ENCODE data around the gene EPHA1.

The EPHA1 gene

DNA sequence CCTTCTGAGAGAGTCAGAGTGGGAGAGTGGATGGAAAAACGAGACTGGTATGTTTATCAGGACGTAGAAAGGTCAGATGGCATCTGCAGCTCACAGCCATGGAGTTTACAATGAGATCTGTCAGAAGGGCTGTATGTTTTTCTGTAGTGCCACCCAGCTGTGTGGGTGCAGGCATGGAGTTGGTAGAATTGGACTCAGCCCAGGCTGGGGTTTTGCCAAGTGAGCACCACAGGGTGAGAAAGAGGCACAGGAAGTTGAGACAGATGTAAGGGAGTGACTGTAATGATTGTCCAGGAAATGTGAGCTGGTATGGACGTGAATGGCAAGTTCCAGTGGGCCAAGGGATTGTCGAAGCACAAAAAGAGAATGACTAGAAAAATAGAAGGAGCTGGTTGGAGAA is 36.6 kb downstream of the EPHA1 start:
- DNase-seq (ENCODE audit: low read depth in 2 of 2) = peak; percentile 34 to 38

DNA sequence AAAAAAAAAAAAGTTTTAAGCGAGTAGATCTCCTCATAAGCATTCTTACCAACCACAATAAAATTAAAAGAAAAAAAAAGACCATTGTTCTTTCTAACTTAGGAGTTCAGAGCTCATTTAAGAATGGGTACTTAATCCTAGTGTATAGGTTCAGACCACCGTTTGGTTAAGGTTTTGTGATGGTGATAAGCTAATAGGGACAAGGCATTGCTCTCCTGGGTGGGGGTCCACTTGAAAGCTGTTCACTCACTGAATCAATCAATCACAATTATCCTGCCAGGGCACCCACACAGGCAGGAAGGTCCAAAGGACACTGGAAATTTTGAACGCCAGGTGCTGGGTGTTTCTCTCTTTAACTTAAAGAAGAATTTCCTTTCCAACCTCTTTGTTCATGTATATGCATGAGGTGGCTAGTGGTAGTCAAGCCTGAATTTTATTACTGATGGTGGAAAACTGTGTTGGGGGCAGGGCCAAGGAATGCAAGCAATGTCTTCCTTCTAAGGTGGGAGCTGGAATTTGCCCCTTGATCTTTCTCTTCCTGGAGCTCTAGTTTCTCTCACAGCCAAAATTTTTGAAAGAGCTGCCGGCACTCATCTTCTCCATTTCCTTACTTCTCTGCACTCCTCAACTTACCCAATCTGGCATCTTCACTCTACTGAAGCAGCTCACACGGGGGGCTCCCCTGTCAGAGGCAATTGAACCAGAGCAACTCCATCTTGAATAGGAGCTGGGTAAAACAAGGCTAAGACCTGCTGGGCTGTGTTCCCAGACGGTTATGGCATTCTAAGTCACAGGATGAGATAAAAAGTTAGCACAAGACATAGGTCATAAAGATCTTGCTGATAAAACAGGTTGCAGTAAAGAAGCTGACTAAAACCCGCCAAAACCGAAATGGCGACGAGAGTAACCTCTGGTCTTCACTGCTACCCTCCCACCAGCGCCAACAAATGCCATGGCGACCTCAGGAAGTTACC is 38.7 kb downstream of the EPHA1 start:
- no peak for DNase-seq (ENCODE audit: low read depth in 2 of 2)

DNA sequence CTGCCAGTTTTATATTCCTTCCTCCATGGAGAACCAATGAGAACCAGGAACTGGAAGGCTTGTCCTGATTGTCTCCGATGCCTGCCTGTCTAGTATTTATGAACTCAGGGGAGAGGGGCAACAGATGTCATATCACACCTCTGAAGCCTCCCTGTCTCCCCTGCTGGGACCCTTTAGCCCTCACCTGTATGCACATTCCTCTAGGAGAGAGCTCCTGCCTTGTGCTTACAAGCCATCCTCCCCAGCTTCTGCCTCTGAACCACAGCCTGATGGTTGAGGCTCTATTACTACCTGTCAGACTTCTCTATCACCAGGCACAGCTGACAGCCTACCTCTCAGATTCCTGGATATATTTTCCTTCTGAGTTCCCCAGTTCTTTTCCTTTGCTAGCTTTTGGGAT is 40.3 kb downstream of the EPHA1 start:
- no peak for DNase-seq (ENCODE audit: low read depth in 2 of 2)

DNA sequence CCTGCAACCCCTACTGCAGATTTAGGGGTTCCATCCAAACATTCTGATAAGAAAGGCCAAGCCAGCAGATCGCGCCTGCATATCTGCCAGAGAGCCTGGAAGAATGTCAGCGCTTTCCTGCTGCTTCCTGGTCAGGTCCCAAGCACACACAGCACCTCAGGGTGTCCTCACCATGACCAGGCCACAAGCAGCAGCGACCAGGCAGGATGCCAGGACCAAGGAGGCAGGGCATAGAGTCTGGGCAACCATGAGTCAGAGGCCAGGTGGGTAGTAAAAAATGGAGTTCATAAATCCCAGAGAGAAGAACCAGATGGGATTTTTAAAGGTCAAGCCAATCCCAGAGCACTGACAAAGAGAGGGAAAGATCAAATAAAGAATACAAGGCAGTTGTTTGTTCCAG is 40.7 kb downstream of the EPHA1 start:
- no peak for DNase-seq (ENCODE audit: low read depth in 2 of 2)

DNA sequence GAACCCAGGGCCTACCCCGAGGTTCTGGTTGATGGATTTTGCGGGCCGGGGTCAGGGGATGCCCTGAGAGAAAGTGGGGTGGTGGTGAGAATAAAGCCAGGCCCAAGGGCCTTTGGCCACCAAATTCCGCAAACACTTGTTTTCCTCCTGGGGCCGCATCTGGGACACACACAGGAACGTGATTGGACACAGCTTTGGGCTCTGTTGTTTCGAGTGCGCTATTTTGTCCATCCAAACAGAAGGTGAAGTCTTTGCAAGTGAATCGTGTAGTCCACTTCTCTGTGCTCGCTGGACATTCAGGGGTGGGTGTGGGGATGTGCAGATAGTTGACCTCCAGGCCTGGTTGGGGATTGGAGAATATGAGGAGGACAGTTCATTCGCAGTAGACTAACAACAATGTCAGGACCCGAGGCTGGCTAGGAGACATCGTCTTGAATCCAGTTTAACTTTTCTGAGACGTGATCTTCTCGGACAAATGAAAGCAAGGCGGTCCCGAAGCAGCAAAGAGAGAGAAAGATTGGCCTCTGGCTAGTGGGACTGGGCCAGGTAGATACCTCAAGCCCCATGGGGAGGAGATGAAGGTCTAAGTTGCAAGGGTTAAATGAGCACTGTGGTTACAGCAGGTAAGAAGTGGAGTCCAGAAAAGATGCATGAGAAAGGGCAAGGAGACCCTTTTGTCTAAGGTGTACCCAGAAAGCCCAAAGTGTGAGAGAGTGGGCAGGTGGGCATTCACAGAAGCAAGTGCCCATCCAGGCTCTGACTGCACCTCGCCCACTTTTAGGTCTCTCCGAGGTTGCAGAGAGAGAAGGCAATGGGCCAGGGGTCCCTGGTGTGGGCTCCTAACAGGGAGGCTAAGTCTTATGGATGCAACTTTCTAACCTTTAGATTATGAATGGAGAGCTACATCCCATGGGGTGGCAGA is 45.4 kb downstream of the EPHA1 start:
- DNase-seq (ENCODE audit: low read depth in 2 of 2) = no peak

DNA sequence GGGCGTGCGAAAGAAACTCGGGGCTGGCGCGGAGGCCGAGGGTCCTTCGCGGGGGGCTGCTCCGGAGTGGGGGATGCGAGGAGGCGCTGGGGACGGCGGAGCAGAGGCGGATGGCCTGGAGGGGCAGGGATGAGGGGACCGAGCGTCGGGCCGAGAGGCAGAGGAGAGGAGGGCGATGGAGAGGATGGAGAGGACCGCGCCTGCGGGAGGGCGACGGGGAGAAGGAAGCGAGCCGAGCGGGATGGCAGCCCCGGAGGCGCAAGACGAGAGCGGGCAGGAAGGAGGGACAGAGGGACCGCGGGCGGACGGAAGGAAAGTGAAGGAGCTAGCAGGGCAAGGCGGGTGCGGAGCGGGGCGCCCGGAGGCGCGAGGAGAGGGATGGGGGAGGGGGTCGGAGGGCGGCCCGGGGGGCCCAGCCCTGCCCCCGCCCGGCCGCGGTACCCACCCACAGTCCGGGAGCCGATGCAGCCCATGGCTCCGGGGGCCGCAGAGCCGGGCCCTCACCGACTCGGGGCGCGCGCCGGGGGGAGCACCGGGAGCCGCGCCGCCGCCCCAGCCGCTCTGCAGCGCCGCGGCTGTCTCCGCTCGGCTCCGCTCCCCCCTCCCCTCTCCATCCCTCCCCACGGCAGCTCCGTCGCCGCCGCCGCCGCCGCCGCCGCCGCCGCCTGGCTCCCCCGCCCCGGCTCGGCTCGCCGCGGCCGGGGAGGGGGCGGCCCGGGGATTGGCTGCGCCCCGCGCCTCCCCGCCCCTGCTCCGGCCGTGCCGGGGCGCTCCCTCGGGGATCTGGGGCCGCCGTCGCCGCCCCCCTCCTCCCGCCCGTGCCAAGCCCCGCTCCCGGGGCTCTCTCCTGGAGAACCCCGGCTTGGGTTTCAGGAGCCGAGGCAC is 46.3 kb downstream of the EPHA1 start, which contains the start of gene FAM131B:
TSS of gene FAM131B (minus strand) at position 583 of the 885 bp plus-strand sequence. CDS start at position 473, 110 bp downstream.
- no peak for DNase-seq (ENCODE audit: low read depth in 2 of 2)

DNA sequence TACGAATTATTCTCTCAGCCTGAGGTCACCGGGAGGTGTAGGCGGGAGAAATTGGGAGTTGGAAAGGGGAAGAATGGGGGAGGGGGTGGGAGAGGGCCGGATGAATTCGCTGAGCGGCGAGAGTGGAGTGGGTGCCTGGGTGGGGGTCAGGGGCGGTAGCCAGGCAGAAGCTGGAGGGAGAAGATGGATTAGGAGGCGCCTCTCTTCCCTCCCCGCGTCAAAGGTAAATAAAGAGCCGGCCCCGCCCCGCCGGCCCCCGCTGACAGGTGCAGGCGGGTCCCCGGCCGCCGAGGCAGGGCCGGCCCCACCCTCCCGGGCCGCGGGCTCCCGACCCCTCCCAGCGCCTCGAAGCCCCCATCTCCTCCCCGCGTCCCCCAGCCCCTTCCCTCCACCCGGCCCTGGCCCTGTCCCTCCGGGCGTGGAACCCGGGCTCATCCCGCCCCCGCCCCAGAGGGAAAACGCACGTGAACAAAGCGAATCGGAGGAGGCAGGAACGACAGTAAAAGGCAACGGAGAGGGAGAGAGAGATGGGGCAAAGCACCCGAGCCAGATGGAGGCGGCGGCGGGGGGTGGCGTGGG is 47.0 kb downstream of the EPHA1 start:
- no peak for DNase-seq (ENCODE audit: low read depth in 2 of 2)

DNA sequence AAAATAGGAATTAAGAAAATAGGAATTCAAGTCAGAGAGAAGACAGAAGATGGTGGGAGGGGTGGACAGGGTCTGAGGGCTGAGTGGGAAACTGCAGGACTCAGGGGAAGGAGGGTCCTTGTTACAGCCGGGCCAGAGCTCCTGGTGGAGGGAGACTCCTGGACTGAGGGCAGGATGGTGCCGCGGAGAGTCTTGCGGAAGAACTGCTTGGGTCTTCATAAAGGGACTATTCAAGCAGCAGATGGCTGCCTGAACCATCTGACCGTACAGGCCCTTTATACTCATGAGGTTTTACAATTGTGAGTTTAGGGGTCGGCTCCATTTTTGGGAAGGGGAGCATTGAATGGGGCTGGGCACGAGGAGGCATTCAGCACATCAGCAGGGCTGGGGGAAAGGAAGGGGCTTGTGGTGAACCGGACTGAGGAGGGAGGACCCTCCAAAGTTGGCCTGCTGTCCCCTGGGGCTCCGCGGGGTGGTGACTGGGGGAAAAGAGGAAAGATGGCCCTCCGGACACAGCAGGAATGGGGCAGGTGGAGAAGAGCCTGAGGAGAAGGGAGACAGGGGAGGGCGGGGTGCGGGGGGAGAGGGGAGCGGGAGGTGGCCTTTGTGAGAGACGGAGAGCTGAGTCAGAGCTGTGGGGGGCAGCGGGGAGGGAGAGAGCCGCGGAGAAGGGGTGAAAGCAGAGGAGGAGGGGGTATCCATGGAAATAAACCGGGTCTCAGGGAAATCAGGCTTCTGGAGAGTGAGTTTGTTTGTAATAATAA is 47.7 kb downstream of the EPHA1 start:
- no peak for DNase-seq (ENCODE audit: low read depth in 2 of 2)

DNA sequence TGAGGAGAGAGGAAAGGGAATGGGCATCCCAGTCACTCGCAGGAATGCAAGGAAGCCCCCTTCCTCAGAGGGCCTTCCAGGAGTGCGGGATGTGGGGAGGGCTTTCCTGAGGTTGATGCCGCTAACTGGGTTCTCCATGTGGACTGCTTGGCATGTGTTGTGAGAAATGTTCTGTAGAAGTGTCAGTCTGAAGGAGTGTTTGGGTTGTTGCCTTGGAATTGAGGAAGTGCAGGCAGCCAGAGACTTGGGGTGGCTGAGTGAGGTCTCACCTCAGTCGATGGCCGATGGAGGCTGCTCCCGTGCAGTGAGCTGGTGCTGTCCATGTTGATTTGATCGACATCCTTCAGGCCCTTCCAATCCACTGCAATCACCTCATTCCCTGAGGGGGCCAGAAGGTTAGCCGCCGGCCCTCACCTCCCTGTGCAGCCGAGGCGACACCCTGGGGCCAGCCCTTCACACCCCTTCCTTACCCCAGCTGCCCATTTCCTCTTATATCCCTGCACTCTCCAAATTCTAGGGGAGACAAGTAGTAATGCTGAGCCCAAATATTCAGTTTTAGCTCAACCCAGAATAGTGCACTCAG is 48.8 kb downstream of the EPHA1 start:
- no peak for DNase-seq (ENCODE audit: low read depth in 2 of 2)

DNA sequence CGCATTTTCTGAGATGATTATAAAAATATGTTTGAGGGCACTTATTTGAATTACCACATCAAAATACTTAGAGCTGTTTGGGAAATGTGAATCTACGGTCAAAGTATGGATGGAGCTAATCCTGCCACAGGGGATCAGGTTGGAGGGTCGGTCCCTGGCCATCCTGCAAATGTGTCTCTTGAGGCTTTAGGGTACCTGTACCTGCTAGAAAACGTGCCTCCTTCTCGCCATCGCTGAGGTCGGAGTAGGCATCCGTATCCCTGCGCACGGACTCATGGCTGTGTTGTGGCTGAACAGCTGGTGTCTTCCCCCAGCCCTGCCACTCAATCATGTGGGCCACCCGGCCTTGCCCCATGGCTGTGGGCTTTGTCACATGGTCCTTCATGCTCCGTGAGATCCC is 50.0 kb downstream of the EPHA1 start:
- DNase-seq (ENCODE audit: low read depth in 2 of 2) = no peak

DNA sequence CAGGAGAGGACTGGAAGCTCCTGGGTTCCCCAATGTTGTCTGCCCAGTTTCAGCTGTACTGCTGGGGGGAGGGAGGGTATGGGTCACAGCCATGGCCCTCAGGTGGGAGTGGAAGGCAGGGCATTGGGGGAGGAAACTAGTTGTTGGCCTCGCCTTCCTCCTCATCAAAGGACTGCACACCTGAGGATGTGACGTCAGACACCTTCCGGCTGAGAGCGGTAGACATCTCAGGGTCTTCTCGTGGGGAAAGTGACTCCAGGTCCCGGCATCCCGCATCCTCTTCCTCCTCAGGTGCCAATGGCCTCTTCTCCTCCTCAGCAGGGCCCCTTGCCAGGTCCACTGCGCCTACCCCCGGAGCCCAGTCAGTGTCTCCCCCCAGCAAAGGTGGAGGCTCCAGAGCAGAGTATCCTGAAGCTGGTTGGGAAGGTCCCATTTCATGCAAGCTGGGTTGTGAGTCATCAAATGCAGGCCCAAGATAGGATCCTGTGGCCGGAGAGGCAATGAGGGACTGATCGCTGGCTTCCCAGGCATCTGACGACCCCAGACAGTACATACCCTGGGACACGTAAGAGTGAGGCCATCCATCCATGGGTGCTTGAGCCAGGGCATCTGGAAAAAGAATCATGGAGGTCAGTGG is 52.1 kb downstream of the EPHA1 start:
- no peak for DNase-seq (ENCODE audit: low read depth in 2 of 2)

DNA sequence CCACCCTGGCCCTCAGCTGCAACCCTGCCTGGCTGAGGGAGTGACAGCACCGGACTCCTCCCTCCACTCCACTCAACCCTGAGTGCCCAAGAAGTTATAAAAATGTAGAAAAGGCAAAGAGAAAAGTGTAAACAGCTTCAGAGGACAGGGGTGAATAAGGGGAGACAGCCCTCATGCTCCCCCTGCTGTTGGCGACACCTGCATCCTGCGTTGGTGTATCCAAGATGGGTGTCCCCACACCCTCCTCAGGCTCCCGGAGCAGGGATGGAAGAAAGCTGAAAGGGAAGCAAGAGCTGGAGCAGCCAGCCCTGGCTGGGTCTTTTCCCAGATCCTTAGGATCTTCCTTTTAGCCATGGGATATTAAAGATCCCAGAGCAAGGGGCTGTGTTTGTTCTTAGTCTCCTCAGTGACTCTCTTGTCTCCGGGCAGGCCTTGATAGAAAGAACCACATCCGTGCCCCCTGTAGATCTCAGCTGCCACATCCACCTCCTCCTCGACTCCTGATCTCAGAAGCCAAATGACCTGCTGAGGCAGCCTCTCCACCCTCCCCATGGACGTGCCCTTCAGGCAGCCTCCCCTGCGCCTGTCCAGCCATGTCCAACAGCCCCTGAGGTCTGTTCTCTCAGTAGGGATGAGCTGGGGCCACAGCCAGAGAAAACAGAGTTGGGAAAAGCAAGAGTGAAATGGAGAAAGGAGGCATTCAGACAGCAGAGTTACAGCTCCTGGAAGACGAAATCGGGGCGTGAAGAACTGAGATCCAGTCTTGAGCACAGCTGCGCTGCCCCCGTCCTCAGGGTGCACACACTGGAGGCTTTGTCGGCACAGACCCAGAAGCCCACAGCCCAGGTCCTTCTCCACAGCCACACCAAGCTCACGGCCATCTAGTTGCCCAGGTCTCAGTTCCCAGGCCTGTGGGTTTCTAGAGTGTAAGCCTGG is 52.9 kb downstream of the EPHA1 start:
- no peak for DNase-seq (ENCODE audit: low read depth in 2 of 2)

DNA sequence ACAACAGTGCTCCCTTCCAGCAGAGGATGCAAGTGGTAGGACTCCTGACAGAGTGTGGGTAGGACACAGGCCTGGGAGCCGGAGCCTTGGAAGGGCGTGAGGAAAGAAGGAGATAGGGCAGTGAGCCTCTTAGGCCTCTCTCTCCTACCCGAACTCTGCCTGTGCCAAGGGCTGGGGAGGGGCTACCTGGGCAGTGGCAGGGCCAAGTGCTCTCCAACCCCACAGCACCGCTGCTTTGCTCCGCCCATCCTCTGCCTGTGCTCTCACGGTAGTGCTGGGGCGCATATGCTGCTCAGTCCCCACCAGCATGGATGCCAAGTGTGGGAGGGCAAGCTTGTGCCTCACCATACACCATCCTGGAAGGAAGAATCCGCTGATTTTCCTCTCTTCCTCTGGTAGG is 53.7 kb downstream of the EPHA1 start:
- DNase-seq (ENCODE audit: low read depth in 2 of 2) = no peak

DNA sequence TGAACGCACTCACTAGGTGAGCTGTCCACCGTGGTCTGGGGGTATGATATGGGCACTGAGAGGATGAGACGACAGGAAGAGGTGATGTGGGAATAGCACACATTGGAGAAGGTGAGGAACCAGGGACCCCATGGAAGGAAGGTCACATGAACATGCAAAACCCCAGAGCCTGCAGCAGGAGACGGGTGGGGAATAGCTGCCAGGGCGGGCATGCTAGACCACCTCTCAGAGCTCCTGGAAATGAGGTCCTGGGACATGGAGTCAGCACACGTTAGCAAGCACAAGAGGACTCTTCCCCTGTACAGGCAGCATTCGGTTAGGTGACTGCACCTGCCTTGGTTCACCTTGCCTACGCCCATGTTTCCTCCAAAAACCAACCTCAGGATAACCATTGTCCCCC is 54.3 kb downstream of the EPHA1 start:
- no peak for DNase-seq (ENCODE audit: low read depth in 2 of 2)

DNA sequence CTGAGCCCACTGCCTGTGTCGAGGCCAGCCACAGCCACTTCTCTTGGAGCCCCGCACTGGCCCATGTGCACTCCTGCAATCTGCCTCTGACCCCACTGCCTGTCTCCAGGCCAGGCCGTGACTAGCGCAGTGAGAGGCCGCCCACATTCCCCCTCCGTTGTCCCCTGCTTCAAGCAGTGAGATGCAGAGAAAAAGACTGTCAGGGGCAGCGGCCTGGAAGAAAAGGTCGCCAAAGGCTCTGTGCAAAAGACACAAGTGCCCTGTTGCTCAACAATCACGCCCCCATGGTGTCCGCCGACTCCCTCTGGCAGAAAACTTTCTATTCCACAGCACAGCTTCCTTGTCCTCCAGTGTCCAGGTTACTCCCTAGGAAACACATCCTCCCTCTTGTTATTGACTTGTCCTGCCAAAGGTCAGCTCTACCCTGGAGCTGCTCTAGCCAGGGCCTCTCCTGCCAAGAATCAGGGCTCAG is 56.1 kb downstream of the EPHA1 start:
- DNase-seq (ENCODE audit: low read depth in 2 of 2) = no peak

DNA sequence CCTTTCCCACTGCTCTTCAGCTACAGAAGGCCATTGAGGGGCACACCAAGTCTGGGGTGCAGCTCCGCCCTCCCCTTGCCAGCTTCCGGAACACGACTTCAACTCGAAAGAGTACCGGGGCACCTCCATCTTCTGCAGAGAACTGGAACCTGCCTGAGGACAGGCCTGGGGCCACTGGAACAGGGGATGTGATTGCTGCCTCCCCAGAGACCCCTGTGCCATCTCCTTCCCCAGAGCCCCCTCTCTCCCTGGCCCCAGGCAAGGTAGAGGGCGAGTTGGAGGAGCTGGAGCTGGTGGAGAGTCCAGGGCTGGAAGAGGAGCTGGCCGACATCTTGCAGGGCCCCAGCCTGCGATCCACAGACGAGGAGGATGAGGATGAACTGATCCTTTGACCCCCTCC is 57.1 kb downstream of the EPHA1 start:
- DNase-seq (ENCODE audit: low read depth in 2 of 2) = no peak

DNA sequence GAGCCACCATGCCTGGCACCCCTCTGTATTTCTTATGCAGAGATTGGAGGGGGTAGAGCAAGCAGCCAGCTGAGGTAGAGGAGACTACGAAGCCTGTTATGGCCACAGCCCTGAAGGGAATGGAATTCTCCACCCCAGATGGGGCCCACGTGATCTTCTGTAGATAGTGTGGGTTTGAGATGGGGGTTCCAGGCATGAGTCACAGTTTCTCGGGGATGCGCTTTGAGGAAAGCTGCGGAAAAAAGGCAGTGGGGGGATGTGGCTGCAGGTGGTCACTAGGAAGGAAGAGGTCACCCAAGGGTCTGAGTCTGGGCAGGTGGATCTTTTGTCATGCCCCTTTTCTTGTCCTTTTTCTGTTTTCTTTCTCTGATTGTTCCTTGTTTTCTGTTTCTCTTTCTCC is 57.6 kb downstream of the EPHA1 start:
- no peak for DNase-seq (ENCODE audit: low read depth in 2 of 2)

DNA sequence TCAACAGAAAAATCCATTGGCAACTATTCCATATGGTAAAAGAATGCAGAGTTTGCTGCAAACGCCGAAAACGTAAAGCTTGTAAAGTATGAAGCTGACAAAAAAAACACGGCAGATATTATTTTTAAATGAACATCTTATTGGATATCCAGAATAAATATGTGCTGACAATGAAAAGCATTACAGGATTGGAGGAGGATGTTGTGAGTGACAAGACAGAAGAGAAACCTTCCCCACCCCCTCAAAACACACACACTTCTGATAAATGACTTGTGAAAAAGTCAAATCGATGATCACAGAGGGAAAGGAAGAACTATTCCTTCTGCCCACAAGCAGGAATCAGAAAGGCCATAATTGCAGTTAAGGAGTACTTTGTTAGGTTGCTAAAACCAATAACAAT is 60.7 kb downstream of the EPHA1 start:
- DNase-seq (ENCODE audit: low read depth in 2 of 2) = no peak

Measured in stimulated activated CD4-positive, alpha-beta T cell treated with anti-CD3 and anti-CD28 coated beads, Interleukin-4, amount 100 ng/mL, for 48 hours (primary cell).